CD4-positive, alpha-beta T cell treated with Interleukin-12 subunit alpha and Interleukin-12 subunit beta, for 1 hour (primary cell): ENCODE results near the gene KRT80.

Experiments
- DNase-seq: peaks from one replicate; pipeline ENCODE4 v3.0.0-alpha.2; 2020

KRT80 gene

GRCh38 chr12:52195065-52195730 is 3.4 kb upstream of the KRT80 start:
- DNase-seq: no peak

GRCh38 chr12:52193991-52194390 is 2.2 kb upstream of the KRT80 start:
- DNase-seq: no peak

DNA sequence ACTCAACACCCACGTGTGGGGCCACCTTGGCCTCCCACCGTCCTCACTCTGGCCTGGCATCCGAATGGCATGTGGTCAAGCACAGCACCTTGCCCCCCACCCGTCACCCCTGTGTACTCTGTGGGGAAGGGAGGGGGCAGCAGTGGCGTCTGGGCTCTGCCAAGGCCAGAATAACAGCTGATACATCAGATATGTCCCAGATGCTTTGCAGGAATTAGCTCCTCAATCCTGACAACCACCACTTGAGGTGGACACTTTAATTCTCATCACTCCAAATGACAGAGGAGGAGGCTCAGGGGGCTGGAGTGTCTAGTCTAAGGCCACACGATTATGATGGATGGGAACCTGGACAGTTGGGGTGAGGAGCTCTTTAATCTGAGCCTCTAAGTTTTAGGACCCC is 1.7 kb upstream of the KRT80 start:
- no peak for DNase-seq

- DNase-seq: no peak
Observed at GRCh38 chr12:52190860-52191729, 719 bp downstream of the KRT80 start.

DNA sequence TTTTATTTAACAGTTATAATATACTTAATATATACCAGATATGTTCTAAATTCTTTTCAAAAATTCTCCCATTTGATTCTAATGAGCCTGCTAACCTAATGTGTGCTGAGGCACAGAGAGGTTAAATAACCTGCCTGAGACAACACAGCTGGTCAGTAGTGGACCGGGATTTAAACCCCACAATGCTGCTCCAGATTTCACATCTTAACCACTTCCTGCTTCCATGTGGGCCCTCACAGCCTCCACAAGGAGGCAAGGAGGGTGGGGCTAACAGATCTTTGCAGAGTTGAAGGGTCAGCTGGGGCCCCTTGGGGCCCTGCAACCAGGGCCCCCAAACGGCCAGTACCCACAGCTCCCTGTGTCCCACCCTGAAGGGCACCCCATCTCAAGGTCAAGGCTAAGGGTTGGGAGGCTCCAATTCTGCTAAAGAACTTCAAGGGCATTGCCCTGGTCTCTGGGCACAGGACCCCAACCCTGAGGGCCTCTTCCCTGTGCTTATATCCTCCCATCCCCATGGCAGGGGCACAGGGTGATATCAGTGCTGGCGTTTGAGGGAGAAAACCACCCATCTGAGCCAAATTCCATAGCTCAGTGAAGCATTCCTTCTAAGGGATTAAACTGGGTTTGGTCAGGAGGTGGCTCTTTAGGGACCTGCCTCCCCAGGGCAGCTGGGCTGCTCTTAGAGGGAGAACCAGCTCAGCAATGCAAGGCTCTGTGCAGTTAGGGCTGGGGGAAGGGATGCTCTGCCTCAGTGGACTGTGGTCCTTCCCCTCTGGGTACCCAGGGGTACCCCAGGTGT is 2.2 kb downstream of the KRT80 start:
- DNase-seq: no peak

GRCh38 chr12:52188658-52189057 is 3.2 kb downstream of the KRT80 start:
- DNase-seq: no peak

GRCh38 chr12:52187640-52188039 is 4.2 kb downstream of the KRT80 start:
- DNase-seq: no peak

DNA sequence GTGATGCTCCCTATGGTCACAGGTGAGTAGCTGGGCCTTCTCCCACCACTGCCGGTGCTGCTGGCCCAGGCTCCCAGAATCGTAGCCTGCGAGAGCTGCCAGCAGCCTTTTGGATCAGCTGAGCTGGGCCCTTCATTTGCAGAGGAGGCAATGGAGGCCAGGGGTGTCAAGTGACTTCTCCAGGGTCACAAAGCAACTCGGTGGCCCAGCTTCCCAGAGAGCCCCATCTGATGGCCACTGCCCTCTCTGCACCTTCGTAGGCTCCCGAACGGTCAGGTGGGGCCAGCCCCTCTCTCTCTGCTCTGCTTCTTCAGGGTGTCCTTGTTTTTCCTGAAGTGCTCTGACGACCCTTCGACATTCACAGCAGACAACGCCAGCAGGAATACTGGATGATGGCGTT is 4.6 kb downstream of the KRT80 start:
- DNase-seq: no peak

GRCh38 chr12:52186118-52186840 is 5.5 kb downstream of the KRT80 start:
- no peak for DNase-seq

DNA sequence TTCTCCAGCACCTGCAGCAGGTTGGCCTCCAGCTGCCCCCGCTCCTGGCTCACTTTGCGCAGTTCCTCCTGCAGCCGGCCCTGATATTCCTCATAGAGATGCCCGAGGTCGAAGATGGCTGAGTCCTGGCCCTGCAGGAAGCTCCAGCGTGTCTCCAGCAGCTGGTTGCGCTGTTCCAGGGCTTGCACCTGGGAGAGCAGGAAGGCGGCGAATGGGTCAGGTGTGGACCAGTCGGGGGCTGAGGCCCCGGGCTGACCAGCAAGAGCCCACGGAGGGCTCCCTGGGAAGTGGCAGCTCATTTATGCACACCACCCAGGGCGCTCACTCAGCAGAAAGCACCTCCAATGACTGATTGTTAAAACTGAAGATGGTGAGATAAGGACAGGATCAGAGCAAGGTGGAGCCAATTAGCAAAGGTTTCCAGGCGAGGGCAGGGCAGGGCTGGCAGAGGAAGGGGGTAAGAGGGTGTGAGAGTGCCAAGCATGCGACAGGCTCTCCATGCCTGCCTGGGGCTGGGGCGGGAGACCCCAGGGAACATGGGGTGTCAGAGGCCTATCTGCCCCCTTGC is 6.3 kb downstream of the KRT80 start:
- no peak for DNase-seq

DNA sequence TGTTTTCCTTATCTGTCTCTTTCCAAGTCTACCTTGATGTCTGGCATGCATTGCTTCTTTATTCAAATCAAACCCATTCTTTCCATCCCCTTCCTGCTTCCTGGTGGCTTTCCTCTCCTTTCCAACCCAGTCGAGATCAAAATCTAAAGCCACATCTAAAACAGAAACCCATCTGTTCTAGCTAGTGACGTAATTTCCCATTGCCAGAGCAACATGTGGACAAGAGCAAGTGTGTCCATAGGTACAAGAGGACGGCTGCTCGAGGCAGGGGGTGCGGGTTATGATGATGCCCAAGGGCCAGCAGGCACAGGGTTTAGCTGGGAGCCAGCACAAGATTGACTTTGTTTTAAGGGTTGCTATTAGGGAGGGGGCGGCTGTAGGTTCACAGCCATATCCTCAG is 7.0 kb downstream of the KRT80 start:
- DNase-seq: no peak

DNA sequence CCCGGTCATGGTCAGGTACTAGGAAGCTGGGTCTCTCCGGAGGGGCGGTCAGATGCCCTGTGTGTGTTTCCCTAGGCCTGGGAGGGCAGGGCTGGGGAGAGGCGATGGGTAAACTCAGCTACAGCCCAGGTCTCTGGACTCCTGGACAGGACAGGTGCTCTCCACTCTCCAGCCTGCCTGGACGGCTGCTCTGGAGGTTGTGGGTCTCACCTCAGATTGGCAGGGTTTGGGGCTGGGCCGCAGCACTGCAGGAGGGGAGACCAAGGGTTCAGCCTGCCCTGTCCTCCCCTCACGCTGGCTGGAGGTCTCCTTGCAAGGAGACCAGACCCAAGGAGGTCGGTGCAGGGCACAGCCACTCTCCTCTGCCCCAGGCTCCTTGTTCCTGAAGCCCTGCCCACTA is 7.8 kb downstream of the KRT80 start:
- no peak for DNase-seq

GRCh38 chr12:52183544-52183910 is 8.3 kb downstream of the KRT80 start:
- no peak for DNase-seq

DNA sequence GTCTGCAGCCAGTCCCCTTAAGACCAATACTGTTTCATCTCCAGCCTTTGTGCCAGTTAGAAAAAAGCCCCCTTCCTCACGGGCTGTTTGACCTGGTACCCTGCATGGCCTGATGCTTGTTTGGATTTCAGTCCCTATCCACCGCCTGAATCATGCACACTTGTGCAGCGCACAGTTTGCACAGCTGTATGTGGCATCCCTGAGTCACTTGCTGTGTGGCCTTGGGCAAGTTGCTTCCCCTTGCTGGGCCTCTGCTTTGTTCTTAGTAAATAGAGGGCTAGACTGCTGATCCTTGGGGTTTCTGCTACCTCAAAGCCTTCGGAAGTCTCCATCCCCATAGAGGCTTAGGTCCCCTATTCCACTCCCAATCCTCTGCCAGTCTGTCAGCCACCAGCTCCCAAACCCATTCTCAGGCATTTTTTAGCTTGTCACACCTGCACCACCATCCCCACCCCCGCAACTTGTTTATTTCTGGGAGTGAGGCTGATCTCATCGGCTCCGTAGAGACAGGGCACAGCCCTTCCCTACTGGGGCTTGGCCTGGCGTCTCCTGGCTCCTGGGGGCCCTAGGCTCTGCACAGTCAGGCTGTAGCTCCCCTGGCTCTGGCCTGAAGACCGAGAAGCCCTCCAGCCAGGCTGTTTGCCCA is 8.8 kb downstream of the KRT80 start:
- no peak for DNase-seq

DNA sequence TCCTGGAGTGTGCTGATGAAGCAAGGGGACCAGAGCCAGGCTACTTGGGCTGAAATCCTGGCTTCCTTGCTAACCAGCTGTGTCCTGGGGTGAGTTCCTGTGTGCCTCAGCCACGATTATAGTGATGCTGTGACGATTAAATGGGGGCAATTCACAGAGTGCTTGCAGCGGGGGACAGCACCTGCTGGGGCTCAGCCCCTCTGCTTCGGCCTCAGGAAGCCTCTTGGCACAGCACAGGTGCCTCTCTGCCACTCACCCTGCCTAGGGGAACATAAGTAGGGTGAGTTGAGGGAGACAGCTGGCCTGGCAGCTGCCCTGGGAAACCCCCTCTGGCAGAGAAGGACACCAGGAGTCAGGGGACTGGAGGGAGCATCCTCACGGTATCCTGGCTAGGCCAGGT is 9.4 kb downstream of the KRT80 start:
- DNase-seq: no peak

DNA sequence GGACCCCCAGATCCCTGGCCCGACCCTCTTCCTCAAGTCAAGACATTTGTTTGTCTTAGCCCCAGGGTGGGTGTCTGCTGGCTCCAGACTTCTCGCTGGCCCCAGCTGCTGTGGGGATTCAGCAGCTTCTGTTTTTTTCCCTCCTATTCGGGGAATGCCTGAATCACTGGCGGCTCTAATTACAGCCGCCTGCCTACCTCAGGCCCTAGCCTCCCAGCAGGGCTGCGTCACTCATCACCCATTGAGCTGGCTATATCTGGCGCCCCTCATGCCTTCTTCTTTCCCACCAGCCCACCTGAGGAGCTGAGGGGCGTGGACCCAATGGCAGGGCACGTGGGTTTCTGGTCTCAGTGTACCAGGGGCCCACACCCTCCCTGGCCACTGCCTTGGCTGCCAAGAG is 10.1 kb downstream of the KRT80 start:
- no peak for DNase-seq

DNA sequence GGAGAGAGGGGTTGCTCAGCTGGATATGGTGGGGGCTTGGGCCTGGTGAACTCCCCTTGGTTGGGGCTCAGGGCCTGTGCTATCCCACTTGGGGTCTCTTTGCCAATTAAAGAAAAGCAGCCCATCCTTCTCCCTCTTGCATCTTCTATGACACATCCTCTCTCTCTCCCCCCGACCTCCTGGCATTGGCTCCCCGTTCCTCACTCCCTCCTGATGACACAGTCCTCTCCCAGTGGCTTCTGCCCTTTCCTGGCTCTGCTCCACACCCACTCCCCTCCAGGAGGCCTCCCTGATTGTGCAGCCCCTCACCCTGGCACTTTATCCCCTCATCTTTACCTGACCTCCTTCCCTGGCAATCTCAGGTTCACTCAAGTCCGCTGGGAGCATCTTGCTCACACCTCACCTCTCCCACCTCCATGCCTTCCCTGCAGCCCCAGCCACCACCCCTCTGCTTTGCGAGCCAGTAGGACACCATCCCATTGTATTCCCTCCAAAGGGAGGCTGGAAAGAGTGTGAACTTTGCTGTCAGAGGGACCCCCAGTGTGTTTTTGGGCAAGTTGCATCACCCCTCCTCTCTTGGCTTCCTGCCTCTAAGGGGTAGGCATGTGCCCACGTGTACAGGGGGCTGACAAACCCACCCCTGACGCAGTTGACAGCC is 10.7 kb downstream of the KRT80 start:
- DNase-seq: no peak

GRCh38 chr12:52179396-52179973 is 12.3 kb downstream of the KRT80 start:
- no peak for DNase-seq

DNA sequence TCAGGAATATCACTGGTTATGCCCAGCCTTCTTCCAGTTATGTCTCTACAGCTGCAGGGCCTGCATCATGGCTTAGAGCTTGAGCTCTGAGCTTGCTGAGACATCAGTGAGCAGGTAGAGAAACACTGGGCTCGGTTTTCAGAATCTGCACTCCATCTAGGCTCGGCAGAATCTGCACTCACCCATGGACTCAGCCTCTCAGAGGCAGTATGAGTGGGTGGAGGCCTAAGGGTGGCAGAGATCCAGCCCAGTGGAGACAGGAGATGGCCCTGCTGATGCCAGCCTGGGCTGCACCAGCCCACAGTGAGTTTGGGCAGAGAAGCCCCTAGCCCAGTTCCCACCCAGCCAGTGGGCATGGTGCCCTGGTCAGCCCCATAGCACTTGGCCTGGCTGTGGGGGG is 12.8 kb downstream of the KRT80 start:
- no peak for DNase-seq

DNA sequence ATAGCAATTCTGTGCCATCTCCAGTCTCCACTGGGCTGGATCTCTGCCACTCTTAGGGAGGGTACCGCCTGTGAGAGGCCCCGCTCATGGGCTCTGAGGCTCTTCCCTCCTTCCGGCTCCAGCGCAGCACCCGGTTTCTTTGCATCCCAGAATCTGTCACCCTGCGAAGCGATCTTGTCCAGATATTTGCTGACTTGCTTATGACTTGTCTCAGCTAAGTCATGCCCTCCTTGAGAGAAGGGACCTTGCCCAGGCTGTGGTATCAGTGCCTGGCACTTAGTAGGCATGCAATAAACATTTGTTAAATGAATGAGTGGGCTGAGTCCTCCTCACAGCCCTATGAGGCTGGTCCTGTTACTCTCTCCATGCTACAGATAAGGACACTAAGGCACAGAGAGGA is 13.4 kb downstream of the KRT80 start:
- no peak for DNase-seq
